Activated CD4-positive, alpha-beta T cell treated with anti-CD3 and anti-CD28 coated beads, Interleukin-10, Interleukin-2, amounts not matched to agents 100 ng/mL and 50 ng/mL, durations not matched to agents 16 hours and 8 hours (primary cell): Measurements from ENCODE around the gene BPIFB3.

Source experiments
- DNase-seq: peaks from one replicate; pipeline ENCODE4 v3.0.0-alpha.2; 2020

BPIFB3 gene, protein sequence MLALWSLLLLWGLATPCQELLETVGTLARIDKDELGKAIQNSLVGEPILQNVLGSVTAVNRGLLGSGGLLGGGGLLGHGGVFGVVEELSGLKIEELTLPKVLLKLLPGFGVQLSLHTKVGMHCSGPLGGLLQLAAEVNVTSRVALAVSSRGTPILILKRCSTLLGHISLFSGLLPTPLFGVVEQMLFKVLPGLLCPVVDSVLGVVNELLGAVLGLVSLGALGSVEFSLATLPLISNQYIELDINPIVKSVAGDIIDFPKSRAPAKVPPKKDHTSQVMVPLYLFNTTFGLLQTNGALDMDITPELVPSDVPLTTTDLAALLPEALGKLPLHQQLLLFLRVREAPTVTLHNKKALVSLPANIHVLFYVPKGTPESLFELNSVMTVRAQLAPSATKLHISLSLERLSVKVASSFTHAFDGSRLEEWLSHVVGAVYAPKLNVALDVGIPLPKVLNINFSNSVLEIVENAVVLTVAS

DNA sequence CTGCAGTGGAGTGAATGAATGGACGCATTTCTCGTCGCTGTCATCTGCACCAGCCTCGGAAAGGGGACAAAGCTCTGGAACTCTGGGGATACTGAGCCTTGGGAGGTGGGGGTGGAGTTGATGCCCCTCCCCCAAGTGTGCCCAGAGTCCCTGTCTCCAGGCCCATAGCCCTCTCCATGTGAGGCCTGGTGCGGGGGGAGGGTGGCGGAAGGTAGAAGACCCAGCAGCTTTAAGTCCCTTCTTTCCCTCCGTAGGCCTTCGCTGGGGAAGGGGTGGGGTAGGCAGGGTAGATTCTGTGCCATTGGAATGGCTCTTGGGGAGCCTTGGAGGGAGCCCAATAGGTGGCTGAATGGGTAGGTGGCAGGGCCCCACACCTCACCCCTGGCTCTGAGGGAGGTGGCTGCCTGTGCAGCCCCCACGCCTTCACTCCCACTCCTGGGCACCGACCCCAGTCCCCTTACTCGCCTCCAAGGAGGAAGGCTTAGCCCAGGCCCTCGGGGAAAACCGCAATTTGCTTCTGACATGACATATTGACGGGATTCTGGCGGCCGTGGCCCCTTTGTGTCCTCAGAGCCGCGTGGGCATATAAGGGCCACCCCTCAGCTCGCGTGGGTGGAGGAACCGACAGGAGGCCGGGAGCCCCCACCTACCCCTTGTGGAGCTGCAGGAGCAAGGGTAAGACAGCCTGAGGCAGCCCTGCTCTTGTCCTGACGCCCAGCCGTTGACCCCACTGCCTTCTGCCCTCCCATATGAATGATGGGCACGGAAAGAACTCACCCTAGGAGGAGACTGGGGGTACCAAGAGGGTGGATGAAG is at the start of gene BPIFB3:
TSS of gene BPIFB3 (plus strand) at position 613 of the 816 bp plus-strand sequence. CDS start 1,533 bp downstream, outside the sequence.
- DNase-seq: no peak

DNA sequence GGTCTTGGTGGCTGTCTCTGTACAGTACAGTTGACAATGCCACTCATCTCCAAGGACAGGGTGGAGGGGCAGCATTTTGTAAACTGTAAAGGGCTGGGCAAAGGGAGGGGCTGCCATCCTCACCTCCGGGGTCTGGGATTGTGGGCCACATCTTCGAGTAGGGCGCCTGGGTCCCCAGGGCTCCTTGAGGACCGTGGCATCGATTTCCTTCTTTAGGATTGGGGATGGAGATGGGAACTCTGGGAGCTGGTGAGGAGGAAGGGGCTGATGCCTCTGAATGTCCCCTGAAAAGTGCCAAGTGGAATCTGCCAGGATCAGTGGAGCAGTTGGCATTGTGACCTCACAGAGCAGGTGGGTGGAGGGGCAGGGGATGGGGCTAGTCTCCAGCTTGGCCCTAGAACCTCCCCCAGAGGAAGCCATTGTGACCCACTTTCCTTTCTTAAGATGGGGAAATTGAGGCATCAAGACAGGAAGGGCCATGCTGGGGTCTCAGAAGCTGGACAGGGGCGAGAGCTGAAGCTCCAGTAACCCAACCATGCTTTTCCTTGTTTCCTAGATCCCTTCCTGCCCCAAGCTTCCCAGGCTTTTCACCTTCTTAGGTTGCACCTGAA is 49.5 kb upstream of the BPIFB3 start, which contains the start of gene SUN5:
TSS of gene SUN5 (minus strand) at position 293 of the 611 bp plus-strand sequence. CDS start at position 200, 93 bp downstream.
- no peak for DNase-seq

DNA sequence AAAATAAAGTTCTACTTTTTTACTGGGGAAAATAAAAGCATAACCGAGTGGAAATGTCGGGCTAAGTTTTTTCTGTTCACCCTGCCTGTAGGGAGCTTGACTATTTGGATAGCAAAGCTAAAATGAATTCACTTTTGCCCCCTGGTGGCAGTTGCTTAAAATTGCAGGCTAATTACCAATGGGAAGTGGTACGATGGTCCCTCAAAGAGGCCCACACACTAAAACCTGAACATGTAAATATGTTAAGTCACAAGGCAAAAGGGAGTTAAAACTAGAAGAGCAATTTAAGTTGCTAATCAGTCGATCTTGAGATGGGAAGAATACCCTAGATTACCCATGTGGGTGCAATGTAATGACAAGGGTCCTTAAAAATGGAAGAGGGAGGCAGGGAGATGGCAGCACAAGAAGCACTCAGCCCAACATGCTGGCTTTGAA is 48.6 kb upstream of the BPIFB3 start:
- DNase-seq: peak; percentile 56

DNA sequence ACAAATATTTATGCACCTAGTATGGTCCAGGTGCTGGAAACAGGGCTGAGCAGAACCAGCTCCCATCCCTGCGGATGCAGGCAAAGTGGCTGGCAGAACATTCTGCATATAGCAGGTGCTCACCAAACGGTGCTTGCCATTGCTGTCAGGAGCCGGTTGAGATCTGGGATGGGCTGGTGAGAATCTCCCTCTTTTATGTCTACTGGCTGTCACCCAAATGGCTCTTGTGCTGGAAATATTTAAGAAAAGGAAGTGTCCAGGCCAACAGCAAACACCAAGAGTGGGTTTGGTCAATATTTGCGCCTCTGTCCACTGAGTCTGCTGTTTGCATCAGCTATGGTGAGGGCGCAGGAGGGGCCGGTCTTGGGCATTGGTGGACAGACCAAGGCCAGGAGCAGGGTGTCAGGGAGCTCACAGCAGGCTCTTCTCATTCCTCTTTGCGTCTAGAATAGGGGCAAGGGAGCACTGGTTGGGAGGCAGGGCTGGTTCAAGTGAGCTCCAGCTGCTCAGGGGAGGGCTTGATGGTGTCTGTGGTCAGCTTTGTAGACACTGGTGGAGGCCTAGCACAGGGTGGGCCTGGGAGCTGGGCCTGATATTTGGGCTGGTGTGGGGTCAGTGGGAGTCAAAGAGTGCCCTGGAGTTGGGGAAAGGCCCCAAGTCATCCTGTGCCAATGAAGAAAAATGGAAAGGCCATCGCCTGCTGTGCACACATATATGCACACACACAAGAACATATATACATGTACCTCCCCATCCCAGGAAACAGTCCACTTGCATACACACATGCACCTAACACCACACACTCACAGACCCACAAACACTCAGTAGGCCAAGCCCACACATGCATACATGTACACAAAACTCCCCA is 47.6 kb upstream of the BPIFB3 start:
- no peak for DNase-seq

DNA sequence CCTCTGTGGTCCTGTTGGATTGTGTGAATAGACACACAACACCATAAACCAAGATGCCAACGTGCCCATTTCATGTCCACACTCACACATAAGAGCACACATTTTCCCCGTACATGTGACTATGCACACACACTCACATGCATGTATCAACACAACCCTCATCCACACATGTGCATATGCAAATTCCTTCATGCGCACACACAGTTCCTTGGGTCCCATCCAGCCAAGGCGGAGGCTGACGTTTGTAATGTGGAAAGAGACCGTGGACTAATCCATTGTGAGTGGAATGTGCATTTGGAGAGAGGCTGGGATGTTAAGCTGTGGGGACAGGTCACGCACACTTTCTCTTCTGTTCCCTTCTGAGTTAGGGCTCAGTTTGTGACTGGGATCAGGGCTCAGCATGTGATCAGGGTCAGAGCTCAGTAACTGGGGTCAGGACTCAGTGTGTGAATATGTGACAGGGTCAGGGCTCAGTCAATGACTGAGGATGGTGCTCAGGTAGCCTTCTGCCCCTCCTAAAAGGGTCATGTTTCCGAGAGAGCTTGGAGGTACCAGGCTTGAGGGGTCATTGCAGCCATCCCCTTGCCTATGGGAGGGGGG is 46.8 kb upstream of the BPIFB3 start:
- no peak for DNase-seq

DNA sequence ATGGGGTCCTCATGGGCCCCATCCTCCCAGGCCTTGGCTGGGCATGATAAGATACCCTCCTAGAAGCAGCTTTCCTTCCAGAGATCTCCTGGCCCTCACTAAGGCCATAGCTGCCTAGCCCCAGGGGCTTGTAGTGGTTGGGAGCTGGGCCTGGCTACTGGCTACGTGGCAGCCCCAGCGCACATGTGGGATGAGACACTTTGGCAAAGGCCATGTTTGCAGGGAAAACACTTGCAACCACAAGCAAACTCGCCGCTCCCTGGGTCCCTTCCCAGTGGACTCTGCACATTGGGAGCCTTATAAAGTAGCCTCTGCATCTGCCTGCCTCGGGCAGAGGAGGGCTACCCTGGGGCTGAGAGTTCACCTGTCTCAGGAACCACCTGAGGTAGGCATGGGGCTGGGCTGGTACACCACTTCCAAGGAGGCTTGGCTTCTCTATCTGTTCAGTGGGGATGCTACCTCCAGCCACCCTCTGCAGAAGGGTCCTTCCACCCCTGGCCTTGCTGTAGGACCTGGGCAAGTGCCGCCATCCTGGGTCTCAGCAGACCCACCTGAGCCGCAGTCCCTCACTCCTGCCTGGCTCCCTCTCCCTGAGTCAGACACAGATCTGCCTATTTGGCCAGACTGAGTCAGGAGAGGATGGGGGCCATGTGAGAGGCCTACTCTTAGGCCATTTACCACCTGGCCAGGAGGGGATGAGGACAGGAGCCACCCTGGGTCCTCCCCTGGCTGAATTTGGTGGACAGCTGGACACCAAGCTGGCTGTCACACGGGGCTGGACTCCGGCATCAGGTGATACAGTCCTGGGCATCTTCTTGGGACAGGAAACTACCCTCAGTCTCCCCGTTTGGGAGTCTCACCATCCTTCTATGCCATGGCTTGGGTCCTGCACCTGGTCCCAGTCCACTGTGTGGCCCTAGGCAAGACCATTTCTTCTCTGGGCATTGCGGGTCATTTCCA is 46.0 kb upstream of the BPIFB3 start, which contains the start of gene BPIFB2:
TSS of gene BPIFB2 (plus strand) at position 329 of the 960 bp plus-strand sequence. CDS start 871 bp downstream, outside the sequence.
- DNase-seq: no peak

DNA sequence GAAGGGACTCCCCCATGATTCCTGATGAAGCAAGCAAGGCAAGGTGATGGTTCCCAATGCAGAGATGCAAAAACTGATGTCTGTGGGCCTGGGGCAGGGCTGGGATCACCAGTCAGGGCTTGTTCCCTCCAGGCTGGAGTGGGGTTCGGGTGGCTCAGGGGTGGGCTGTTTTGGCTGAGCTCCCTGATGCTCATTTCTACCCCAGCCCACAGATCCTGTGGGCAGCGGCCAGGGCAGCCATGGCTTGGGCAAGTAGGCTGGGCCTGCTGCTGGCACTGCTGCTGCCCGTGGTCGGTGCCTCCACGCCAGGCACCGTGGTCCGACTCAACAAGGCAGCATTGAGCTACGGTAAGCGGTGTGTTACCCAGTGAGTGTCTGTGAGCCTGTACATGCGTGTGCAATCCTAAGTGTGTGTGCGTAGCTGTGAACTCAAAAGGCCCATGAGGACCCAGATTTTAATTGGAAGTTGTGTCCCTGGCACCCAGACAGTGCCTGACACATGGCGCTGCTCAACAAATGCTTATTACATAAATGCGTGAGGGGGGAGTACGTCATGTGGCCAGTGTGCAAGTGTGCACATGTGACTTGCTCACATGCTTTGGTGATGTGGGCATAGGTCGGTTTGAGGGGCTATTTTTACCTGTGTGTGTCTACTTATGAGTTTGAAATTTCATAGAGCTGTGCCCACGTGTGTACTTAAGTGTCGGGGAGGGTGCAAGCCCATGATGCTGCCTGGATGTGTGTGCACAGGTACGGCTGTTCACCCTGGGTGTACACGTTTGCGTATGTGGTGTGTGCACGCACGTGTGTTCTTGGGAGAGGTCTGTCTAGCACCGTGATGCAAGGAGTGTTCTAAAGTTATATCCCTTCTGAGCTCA is 45.1 kb upstream of the BPIFB3 start:
- DNase-seq: no peak

DNA sequence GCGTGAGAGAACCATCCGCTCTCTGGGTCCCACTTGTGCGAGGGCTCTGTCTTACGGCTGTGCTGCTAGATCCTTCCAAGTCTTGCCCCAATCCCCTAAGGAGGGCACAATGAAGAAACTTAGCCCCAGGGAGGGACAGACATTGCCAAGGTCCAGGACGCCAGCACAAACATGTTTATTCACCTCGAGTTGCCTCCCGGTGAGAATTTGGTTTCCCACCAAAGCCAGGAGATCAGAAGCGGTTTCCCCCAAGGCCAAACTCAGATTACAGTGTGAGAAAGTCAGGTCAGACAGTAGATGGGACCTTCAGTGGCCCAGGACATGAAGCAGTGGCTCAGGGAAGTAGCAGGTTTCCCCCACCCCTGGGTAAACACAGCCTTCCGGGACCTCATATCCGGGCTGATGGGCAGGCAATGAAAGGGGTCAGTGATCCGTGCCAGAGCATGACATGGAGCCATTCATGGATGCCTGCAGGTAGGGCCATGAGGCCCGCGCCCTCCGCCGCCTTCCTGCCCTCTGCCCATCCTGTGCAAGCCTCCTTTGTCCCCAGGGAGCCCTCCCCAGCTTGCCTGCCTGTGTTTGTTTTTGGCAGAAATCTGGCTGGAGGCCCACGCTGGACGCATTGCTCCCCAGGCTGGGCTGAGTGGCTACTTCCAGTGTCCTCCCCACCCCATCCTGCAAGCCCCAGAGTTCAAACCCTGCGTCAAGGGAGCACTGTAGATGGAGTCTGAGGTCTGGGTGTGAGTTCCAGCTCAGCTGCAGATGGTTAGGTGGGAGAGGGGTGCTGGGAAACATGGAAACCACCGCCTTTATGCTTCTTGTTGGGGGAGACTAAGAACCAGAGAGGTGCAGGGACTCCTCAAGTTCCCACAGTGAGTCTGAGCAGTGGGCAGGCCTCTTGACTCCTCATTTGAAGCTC is 44.2 kb upstream of the BPIFB3 start:
- no peak for DNase-seq

DNA sequence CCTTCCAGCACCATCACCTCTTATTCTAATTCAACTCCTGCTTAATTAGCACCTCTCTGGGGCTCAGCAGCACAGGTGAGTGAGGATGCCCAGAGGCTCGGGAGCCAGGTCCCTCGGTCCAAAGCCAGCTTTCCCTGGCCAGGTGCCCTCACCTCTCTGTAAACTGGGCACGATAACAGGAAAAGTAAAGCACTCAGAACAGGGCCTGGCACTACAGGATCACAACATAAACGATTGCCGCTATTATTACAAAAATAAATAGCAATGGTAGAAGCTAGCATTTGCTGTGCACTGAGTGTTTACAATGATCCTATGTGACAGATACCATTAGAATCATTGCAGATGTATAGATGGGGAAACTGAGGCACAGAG is 43.6 kb upstream of the BPIFB3 start:
- no peak for DNase-seq

DNA sequence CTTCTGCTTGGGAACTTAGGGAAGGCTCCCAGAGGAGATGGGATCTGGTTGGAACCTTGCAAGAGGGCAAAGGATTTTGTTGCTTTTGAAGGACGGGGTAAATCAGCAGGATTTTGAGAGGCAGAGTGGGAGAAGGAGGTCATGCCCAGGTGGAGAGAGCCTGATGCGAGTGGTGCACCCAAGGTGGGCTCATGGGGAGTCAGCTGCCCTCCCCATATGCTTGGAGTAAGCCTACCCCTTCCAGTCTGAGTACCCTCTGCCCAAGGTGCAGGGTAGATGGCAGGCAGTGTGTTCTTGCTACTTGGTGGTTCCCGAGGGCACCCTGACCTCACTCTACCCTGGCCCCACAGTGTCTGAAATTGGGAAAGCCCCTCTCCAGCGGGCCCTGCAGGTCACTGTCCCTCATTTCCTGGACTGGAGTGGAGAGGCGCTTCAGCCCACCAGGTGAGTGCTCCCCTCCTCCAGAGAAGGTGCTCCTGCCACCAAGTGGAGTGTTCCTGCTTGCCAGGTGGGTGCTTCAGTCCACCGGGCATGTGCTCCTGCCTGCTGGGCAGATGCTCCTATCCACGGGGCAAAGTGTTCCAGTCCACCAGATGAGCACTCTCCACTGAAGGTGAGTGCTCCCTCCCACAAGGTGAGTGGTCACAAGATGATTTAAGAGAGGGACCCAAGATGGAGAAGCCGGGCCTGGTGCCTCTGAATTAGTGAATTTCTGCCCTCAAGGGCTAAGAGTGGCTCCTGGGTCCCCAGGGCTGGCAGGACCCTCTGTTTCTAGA is 42.8 kb upstream of the BPIFB3 start:
- no peak for DNase-seq

DNA sequence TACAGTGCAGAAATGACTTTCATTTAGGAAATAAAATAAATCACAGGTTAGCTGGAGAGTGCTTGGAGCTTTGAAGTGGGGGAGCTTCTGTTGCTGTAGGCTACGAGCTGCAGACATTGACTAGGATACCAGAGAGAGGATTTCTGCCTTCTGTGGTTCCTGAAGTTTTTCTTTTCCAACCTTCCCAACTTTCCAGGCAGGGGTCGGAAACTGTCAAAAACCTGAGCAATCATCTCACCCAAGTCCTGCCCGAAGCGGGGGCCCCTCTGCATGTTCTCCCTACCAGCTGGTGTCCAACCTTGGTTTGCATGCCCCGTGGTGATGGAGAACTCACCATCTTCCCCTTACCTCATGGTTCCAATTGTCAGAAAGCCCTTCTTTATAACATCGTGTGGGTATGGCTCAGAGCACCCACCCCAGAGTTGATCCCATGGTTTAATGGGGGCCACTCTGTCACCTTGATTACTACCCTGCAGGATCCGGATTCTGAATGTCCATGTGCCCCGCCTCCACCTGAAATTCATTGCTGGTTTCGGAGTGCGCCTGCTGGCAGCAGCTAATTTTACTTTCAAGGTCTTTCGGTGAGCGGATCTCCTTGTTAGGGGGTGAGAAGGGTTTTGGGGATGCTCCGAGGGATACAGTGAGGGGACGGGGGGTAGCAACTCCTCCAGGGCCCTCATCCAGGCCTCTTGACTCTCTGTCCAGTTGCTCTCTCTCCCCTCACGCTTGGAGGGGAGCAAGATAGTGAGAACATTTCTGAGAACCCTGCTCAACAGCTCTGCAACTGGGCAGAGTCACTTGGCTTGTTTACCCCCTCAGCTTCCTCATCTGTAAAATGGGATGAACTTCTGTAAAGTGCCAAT is 41.1 kb upstream of the BPIFB3 start:
- DNase-seq: no peak

DNA sequence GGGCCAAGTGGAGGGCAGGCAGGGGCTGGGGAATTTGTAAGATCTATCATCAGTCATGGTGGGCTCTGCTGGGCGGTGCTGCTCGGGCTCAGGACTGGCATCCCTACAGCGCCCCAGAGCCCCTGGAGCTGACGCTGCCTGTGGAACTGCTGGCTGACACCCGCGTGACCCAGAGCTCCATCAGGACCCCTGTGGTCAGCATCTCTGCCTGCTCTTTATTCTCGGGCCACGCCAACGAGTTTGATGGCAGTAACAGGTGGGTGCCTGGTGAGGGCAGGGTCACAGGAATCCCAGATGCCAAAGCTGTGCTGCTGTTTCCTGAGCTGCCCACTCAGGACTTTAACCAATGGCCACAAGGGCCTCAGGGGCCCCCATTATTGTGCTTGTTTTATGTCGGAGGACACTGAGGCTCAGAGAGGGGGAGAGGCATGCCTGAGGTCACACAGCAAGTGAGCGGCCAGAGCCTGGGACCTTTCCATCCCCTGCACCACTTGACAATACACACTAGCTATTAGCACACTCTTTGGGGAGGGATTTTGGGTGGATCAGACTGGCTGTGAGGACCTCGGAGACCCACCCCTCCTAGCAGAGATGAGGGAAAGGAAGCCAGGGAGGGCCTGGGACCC is 39.9 kb upstream of the BPIFB3 start:
- DNase-seq: no peak

DNA sequence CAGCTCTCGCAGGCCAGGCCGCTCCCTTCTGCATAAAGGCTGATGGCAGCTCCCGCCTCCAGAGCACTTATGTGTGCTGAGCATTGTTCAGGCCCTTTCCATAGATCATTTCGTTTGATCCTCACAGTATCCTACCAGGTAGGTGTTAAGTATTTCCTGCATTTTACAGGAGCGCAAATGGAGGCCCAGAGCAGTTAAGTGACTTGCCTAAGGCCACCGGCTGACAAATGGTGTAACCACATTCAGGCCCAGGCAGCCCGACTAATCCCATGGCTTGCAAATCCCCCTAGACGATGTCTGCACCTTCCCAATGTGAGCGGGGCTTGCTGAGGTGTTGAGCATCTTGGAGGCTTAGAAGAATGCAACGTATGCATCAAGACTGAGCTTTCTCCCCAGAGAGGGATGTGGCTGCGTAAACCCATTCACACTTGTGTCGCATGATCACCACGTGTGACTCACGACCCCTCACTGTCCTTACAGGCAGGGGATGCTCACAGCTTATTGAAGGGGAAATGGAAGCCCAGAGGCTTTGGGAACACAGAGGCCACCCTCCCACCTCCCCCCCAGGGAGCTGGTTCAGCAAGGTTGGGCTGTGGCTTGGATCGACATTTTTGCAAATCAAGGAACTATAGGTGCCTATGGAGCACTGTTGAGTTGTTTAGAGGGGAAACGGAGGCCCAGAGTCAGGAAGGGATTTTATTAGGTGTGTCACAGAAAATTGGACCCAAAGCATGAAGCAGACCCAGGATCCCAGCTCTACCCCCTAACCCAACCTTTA is 39.2 kb upstream of the BPIFB3 start:
- no peak for DNase-seq

DNA sequence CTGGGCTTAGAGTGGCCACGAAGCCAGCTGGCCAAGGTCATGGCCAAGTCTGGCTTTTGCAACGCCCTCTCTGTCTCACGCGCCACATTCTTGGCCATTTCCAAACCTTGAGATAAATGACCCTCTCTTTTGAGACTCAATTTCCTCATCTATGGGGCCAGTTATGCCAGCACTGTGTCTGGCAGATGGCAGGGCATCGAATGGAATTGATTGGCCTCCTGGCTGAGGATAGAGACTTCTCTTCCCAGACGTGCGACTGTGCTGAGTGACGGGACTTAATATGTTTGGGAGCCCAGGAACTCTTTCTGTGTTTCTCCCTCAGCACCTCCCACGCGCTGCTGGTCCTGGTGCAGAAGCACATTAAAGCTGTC is 38.6 kb upstream of the BPIFB3 start:
- no peak for DNase-seq
